Measurements from ENCODE around the gene SRC. TPM values are rescaled to one million over a fixed set of nuclear protein-coding genes. Genes with fewer than 3 reads are reported as not detected.

The SRC gene
- total and polyA plus RNA-seq, 2 donors from 2014 or later = 28.5 to 70.0 TPM

GRCh38 chr20:37397954-37398749, 52.2 kb downstream of the SRC start:
- peaks cover 0 to 18% (median 15%) of the 10 kb centered on the region in 3 donors for H3K36me3 ChIP-seq (ENCODE audit: control insufficient read depth in 2 of 3, insufficient read depth in 3 of 3, low read length in 3 of 3)

GRCh38 chr20:37398750-37399621, 53.0 kb downstream of the SRC start:
- TF ChIP-seq CTCF (IDR thresholded peaks at IDR 0.05; ENCODE audit: borderline replicate concordance, extremely low read depth, insufficient read depth) = no peak

More at GRCh38 chr20:37397954-37398749, 52.2 kb downstream of the SRC start:
- H3K9me3 ChIP-seq (ENCODE audit: control insufficient read depth in 2 of 3, insufficient read depth in 1 of 3, low read length in 3 of 3) = no peaks in the 10 kb centered on the region
- TF ChIP-seq CTCF (IDR thresholded peaks at IDR 0.05; ENCODE audit: borderline replicate concordance, extremely low read depth, insufficient read depth) = no peak
- H3K27me3 ChIP-seq (ENCODE audit: control insufficient read depth, insufficient read depth, low read length) = no peaks in the 10 kb centered on the region
- no peak overlapping the region for H3K9ac ChIP-seq (ENCODE audit: low read length in 3 of 3)
- H3K4me3 ChIP-seq (ENCODE audit: low read length in 3 of 3) = no peak overlapping the region
- no peak for DNase-seq
- no peak for FAIRE-seq
- no peak overlapping the region for H3K27ac ChIP-seq (ENCODE audit: low read depth in 2 of 2, low read length in 2 of 2)
- intact Hi-C loops (cut with DNase I) = no loop called here
- H3K4me1 ChIP-seq (ENCODE audit: control insufficient read depth in 2 of 3, insufficient read depth in 2 of 3, low read depth in 1 of 3, low read length in 3 of 3) = no peaks in the 10 kb centered on the region

GRCh38 chr20:37401282-37401929, 55.5 kb downstream of the SRC start:
- no peak overlapping the region for H3K27ac ChIP-seq (ENCODE audit: low read depth in 2 of 2, low read length in 2 of 2)
- H3K9ac ChIP-seq (ENCODE audit: low read length in 3 of 3) = no peak overlapping the region
- no peak for TF ChIP-seq CTCF (IDR thresholded peaks at IDR 0.05; ENCODE audit: borderline replicate concordance, extremely low read depth, insufficient read depth)
- FAIRE-seq = no peak
- no peak for DNase-seq
- H3K27me3 ChIP-seq (ENCODE audit: control insufficient read depth, insufficient read depth, low read length) = no peaks in the 10 kb centered on the region
- H3K4me3 ChIP-seq (ENCODE audit: low read length in 3 of 3) = no peak overlapping the region
- intact Hi-C loops (cut with DNase I) = no loop called here
- H3K36me3 ChIP-seq (ENCODE audit: control insufficient read depth in 2 of 3, insufficient read depth in 3 of 3, low read length in 3 of 3) = peaks cover 0 to 18% (median 10%) of the 10 kb centered on the region in 3 donors
- H3K9me3 ChIP-seq (ENCODE audit: control insufficient read depth in 2 of 3, insufficient read depth in 1 of 3, low read length in 3 of 3) = no peaks in the 10 kb centered on the region
- peaks cover 0 to 3% (median 0%) of the 10 kb centered on the region in 3 donors for H3K4me1 ChIP-seq (ENCODE audit: control insufficient read depth in 2 of 3, insufficient read depth in 2 of 3, low read depth in 1 of 3, low read length in 3 of 3)

More at GRCh38 chr20:37398750-37399621, 53.0 kb downstream of the SRC start:
- Histone ChIP-seq H3K4me1 (ENCODE audit: control insufficient read depth in 2 of 3, insufficient read depth in 2 of 3, low read depth in 1 of 3, low read length in 3 of 3) (no peaks in the 10 kb centered on the region), H3K27me3 (ENCODE audit: control insufficient read depth, insufficient read depth, low read length) (no peaks in the 10 kb centered on the region), H3K9me3 (ENCODE audit: control insufficient read depth in 2 of 3, insufficient read depth in 1 of 3, low read length in 3 of 3) (no peaks in the 10 kb centered on the region), H3K36me3 (ENCODE audit: control insufficient read depth in 2 of 3, insufficient read depth in 3 of 3, low read length in 3 of 3) (peaks cover 0 to 18% (median 15%) of the 10 kb centered on the region in 3 donors), H3K4me3 (ENCODE audit: low read length in 3 of 3) (no peak overlapping the region), H3K27ac (ENCODE audit: low read depth in 2 of 2, low read length in 2 of 2) (no peak overlapping the region), H3K9ac (ENCODE audit: low read length in 3 of 3) (no peak overlapping the region)
- no peak for FAIRE-seq
- no peak for DNase-seq
- intact Hi-C loops (cut with DNase I) = no loop called here

Data from kidney (tissue), 14 donors.